Measurements from ENCODE around the gene CDH16. TPM values are rescaled to one million over a fixed set of nuclear protein-coding genes. Genes with fewer than 3 reads are reported as not detected.

Gene CDH16
- total and polyA plus RNA-seq, 2 of the 13 experiments (the other 11 are each of a cell fraction or from before 2014, with no cell fraction given), result 2.7 to 3.9 TPM

GRCh38 chr16:66935314-66936011 lies 16.8 kb upstream of the CDH16 start, which contains the start of gene CES2 (continued):
- no peak for TF ChIP-seq PBX3 (CRISPR knock-in tag; IDR thresholded peaks at IDR 0.05; ENCODE audit: borderline replicate concordance)
- no peak for TF ChIP-seq ZNF775 (CRISPR knock-in tag; IDR thresholded peaks at IDR 0.05; ENCODE audit: borderline replicate concordance)
- TF ChIP-seq PRMT3 (CRISPR knock-in tag; IDR thresholded peaks at IDR 0.05; ENCODE audit: borderline replicate concordance, low read depth), result no peak; the same call in 1 of the 2 replicates
- no peak for TF ChIP-seq ZNF335 (CRISPR knock-in tag; IDR thresholded peaks at IDR 0.05)
- TF ChIP-seq RERE (CRISPR knock-in tag; IDR thresholded peaks at IDR 0.05; ENCODE audit: low read depth), result peak; percentile 18; the same call in 1 of the 2 replicates
- no peak for TF ChIP-seq HNF1A (IDR thresholded peaks at IDR 0.05; ENCODE audit: low read depth)
- no peak for TF ChIP-seq HNF1A (CRISPR knock-in tag; IDR thresholded peaks at IDR 0.05; ENCODE audit: borderline replicate concordance)
- no peak for TF ChIP-seq SMAD9 (CRISPR knock-in tag; IDR thresholded peaks at IDR 0.05)
- peak; percentile 36; the same call in 1 of the 2 replicates for TF ChIP-seq ZNF598 (CRISPR knock-in tag; IDR thresholded peaks at IDR 0.05; ENCODE audit: borderline replicate concordance)
- no peak for TF ChIP-seq JUN (CRISPR knock-in tag; IDR thresholded peaks at IDR 0.05)
- TF ChIP-seq FOXM1 (CRISPR knock-in tag; IDR thresholded peaks at IDR 0.05), result no peak
- TF ChIP-seq ATF3 (CRISPR knock-in tag; IDR thresholded peaks at IDR 0.05), result no peak
- 0 out of 2 replicates have a peak, but pooled peaks have one; percentile 47 for TF ChIP-seq ZBTB43 (CRISPR knock-in tag; conservative IDR thresholded peaks at IDR 0.05)
- TF ChIP-seq ZFP90 (CRISPR knock-in tag; IDR thresholded peaks at IDR 0.05; ENCODE audit: borderline replicate concordance), result peak; percentile 96
- TF ChIP-seq ADNP (CRISPR knock-in tag; IDR thresholded peaks at IDR 0.05), result no peak
- TF ChIP-seq SYNCRIP (IDR thresholded peaks at IDR 0.05; ENCODE audit: insufficient read depth, low read depth, low read length), result no peak

Data from HepG2 (cell line).